Measurements from ENCODE around the gene NDUFS7.

The NDUFS7 gene

DNA sequence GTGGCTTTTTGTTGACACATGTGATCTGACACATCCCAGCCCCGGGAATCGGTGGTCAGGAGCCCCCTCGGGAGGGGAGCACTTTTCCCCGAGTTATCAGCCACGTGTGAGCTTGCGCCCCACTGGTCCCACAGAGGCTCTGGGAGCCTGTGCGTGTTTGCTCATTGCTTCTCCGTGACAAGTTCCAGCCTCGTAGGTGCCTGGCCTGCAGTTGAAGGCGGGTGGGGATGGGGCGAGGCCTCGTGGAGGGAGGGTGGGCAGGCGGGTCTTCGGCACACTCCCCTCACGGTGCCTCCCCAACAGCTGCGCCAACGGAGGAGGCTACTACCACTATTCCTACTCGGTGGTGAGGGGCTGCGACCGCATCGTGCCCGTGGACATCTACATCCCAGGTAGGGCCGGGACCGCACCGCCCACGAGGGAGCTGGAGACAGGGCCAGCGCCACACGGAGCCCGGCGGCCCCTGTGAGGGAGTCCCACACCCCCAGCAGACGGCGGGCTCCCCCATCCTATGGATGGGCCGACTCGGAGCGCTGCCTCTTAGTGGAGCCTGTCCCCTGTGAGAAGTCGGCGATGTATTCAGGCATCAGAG, 9.3 kb downstream of the NDUFS7 start:
- DNase-seq (ENCODE audit: low read depth): no peak
- H3K4me3 ChIP-seq (ENCODE audit: low read length): no peak overlapping the region
- TF ChIP-seq, protein P1, sequence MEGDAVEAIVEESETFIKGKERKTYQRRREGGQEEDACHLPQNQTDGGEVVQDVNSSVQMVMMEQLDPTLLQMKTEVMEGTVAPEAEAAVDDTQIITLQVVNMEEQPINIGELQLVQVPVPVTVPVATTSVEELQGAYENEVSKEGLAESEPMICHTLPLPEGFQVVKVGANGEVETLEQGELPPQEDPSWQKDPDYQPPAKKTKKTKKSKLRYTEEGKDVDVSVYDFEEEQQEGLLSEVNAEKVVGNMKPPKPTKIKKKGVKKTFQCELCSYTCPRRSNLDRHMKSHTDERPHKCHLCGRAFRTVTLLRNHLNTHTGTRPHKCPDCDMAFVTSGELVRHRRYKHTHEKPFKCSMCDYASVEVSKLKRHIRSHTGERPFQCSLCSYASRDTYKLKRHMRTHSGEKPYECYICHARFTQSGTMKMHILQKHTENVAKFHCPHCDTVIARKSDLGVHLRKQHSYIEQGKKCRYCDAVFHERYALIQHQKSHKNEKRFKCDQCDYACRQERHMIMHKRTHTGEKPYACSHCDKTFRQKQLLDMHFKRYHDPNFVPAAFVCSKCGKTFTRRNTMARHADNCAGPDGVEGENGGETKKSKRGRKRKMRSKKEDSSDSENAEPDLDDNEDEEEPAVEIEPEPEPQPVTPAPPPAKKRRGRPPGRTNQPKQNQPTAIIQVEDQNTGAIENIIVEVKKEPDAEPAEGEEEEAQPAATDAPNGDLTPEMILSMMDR (IDR thresholded peaks at IDR 0.05; ENCODE audit: insufficient read depth, low read depth, low read length, missing control alignments): no peak

DNA sequence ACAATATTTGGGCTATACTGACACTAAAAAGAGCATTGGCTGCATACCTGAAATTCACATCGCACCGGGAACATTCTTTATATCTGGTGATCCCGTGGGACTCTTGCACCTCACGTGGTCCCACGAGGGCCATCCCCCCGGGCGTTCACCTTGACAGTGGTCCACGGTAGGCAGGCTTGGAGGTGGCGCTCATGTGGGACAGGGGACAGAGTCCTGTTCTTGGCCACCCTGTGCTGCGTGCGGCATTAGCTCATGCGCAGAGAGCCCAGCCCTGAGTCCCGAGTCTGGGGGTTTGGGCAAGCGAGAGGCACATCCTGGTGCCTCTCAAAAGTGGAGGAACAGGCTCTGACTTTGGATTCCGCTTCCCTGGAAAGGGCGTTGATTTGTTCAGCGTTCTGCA, 10.1 kb downstream of the NDUFS7 start:
- TF ChIP-seq, protein P1 (IDR thresholded peaks at IDR 0.05; ENCODE audit: insufficient read depth, low read depth, low read length, missing control alignments): no peak
- no peak for DNase-seq (ENCODE audit: low read depth)
- no peak overlapping the region for H3K4me3 ChIP-seq (ENCODE audit: low read length)

DNA sequence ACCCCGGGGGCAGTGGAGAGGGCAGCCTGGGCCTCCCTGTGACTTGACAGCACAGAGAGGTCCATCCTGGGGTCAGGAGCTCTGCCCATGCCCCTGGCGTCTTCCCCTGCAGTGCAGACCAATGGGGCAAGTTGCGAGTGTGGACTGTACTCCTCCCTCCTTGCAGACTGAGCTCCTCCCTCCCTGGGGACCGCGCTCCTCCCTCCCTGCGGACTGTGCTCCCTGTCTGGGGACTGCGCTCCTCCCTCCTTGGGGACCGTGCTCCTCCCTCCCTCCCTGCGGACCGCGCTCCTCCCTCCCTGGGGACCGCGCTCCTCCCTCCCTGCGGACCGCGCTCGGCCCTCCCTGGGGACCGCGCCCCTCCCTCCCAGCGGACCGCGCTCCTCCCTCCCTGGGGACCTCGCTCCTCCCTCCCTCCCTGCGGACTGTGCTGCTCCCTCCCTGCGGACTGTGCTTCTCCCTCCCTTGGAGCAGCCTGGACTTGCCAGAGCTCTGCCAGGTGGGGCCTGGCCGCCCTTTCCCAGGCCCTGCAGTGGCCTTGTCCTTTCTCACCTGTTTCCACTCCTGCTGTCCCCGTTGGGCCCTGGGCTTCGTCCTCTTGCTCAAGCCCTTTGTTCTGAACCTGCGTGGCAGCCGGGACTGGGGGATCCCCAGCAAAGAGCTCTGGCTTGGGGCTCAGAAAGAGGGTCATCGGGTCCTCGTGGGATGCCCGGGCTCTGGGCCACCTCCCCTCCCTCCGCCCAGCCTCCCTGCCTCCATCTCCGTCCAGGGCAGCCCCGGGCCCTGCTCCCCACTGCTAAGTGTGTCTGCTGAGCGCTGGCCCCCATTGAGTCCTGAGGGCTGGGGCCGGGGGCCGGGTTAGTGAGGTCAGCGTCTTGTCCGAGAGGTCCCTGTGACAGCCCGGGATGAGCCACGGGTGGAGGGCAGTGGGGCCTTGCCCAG, 10.8 kb downstream of the NDUFS7 start:
- TF ChIP-seq, protein P1 (IDR thresholded peaks at IDR 0.05; ENCODE audit: insufficient read depth, low read depth, low read length, missing control alignments): no peak
- DNase-seq (ENCODE audit: low read depth): peak; percentile 46
- no peak overlapping the region for H3K4me3 ChIP-seq (ENCODE audit: low read length)

DNA sequence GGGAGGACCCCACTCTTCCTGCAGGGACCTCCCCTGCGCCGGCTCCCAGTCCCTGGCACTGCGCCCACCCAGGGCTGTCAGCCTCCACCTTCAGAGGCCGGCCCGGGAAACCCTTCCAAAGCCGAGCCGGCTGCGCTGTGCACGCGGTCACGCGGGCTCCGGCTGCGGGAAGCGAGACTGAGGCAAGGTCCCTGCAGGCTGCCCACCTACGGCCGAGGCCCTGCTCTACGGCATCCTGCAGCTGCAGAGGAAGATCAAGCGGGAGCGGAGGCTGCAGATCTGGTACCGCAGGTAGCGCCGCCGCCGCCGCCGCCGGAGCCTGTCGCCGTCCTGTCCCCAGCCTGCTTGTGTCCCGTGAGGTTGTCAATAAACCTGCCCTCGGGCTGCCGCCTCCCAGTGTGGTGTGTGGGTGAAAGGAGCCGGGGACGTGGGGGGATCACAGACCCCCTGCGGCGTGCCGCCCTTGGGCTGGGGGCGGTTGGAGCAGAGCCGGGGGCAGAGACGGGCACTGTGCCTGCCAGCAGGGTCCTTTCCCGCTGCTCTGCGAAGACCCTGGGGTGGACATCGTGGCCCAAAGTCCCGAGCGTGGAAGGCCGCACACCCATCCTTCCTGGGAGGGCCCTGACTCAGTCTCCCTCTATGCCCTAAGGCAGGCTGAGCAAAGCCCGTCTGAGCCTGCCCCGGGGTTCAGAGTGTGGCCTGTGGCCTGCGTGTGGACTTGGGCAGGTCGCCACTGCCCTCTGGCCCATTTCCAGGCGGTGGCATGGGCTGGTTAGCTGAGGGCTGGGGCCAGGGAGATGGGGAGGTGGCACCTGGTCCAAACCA, 11.7 kb downstream of the NDUFS7 start:
- DNase-seq (ENCODE audit: low read depth): no peak

DNA sequence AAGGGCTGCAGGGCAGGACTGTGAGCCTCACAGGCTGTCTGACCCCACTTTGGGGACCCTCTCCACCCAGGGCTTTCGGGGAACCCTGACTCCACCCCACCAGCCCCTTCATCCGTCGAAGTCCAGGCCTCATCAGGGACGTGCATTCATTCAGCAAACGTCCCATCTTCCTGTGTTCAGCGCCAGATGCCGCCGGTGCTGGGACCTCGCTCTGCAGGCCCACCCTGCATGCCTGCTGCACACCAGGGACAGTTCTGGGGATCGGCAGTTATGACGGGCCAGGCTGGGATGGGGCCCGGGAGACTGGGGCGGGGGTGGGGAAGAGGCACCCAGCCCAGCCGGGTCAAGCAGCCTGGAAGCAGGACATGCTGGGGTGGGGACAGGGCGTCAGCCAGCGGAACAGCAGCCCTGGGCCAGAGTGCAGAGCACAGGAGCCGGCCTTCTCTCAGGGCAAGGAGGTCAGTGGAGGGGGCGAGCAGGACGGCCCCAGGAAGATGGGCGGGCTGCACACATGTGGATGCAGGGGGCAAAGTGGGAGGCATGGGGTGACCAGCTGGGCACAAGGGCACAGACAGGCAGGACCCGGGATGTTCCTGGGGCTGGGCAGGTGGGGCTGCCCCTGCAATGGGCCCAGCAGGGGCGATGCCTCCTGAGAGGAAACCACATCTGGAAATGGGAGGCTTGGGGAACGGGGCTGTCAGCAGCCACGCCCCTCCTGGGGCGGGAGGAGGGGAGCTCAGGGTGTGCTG, 12.5 kb downstream of the NDUFS7 start:
- TF ChIP-seq, protein P1 (IDR thresholded peaks at IDR 0.05; ENCODE audit: insufficient read depth, low read depth, low read length, missing control alignments): no peak
- DNase-seq (ENCODE audit: low read depth): no peak
- H3K4me3 ChIP-seq (ENCODE audit: low read length): no peak overlapping the region

More for the DNA sequence above, 11.7 kb downstream of the NDUFS7 start:
- TF ChIP-seq, protein P1 (IDR thresholded peaks at IDR 0.05; ENCODE audit: insufficient read depth, low read depth, low read length, missing control alignments): no peak
- no peak overlapping the region for H3K4me3 ChIP-seq (ENCODE audit: low read length)

Measured in epithelial cell of esophagus (primary cell).